Suprapubic skin (tissue), 3 donors: ENCODE measurements around the gene GPR108.

ENCODE experiments used
- CTCF ChIP-seq, 2 donors: fragments of 200-600 bp in 1 of 2; fragments of 450-650 bp in 1 of 2; sonication (generic) in 1 of 2; IDR thresholded peaks; one replicate each; pipeline ENCODE4 v1.5.1; 2016 to 2019; ENCODE audit warnings: antibody characterized with exemption in 2 of 2, mild to moderate bottlenecking in 1 of 2, moderate library complexity in 1 of 2
- POLR2A ChIP-seq, 2 donors: fragments of 450-650 bp; IDR thresholded peaks; one replicate each; pipeline ENCODE4 v1.6.1; 2017; ENCODE audit warnings: antibody characterized with exemption in 2 of 2, mild to moderate bottlenecking in 2 of 2, moderate library complexity in 2 of 2

DNA sequence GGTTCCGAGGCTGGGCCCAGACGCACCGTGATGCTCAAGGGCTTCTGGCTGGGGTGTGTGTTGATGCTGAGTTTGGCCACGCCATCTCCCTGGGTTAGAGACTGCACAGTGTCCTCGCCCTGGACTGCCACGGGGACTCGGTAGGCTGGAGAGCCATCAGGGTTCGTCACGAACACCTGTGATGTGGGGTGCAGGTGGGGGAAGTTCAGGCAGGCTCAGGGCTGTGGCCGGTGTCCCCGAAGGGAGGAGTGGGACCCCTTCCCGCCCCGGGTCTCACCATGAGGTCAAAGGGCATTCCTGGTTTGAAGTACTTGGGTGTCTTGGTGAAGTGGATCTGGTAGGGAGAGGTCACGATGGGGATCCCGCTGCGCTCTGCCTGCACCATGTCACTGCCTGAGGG lies 25.1 kb downstream of the GPR108 start:
- no peak for TF ChIP-seq POLR2A (IDR thresholded peaks at IDR 0.05)
- no peak for TF ChIP-seq CTCF (IDR thresholded peaks at IDR 0.05)
